Stomach (tissue), 9 donors: ENCODE measurements around the gene PDSS2. TPM values are rescaled to one million over a fixed set of nuclear protein-coding genes. Genes with fewer than 3 reads are reported as not detected.

ENCODE experiments used
- DNase-seq, 2 donors: peaks; one replicate each; pipeline versions ENCODE4 v3.0.0 to v3.0.0-alpha.2; 2013 to 2019
- H3K27ac ChIP-seq, 5 donors: fragments of 200-600 bp in 4 of 5; sonication (generic) in 4 of 5; one replicate each; pipeline ENCODE4 v1.5.1; 2013 to 2019; ENCODE audit warnings: mild to moderate bottlenecking in 1 of 5, moderate library complexity in 1 of 5
- H3K27me3 ChIP-seq, 3 donors: fragments of 200-600 bp; sonication (generic); one replicate each; pipeline ENCODE4 v1.5.1; 2017 to 2019; ENCODE audit warnings: mixed run types in 1 of 3
- H3K36me3 ChIP-seq, 4 donors: fragments of 200-600 bp; sonication (generic); 1 replicate in 3 of 4; 2 replicates in 1 of 4; pipeline ENCODE4 v1.5.1; 2016 to 2019
- H3K4me1 ChIP-seq, 4 donors: fragments of 200-600 bp; sonication (generic); one replicate each; pipeline ENCODE4 v1.5.1; 2016 to 2019
- H3K4me3 ChIP-seq, 4 donors: fragments of 200-600 bp; sonication (generic) in 3 of 4; one replicate each; pipeline ENCODE4 v1.5.1; 2016 to 2019; ENCODE audit warnings: mild to moderate bottlenecking in 1 of 4
- H3K9me3 ChIP-seq, 4 donors: fragments of 200-600 bp; sonication (generic); one replicate each; pipeline ENCODE4 v1.5.1; 2016 to 2019
- CTCF ChIP-seq, 7 experiments: fragments of 450-650 bp in 4 of 7; fragments of 200-600 bp in 3 of 7; sonication (generic) in 3 of 7; IDR thresholded peaks; one replicate each; pipeline ENCODE4 v1.5.1; 2016 to 2019; ENCODE audit warnings: antibody characterized with exemption in 7 of 7, control low read depth in 2 of 7, mild to moderate bottlenecking in 1 of 7
- EP300 ChIP-seq: sonication (generic); formaldehyde crosslinking; IDR thresholded peaks from one replicate; pipeline ENCODE4 v1.6.1; 2017; ENCODE audit warnings: antibody characterized with exemption
- POLR2A ChIP-seq, 4 donors: fragments of 450-650 bp; IDR thresholded peaks; one replicate each; pipeline ENCODE4 v1.6.1; 2016; ENCODE audit warnings: antibody characterized with exemption in 4 of 4, control low read depth in 2 of 4, mild to moderate bottlenecking in 1 of 4, moderate library complexity in 1 of 4
- POLR2AphosphoS5 ChIP-seq, 3 donors: sonication (generic); formaldehyde crosslinking; IDR thresholded peaks; one replicate each; pipeline ENCODE4 v1.6.1; 2016; ENCODE audit warnings: antibody characterized with exemption in 3 of 3
- WGBS, 5 donors: extraction: QIAGEN DNeasy Blood & Tissue Kit in 3 of 5; methylation state at CpG; one replicate each; pipeline versions ENCODE4 v1.1.5 to v1.1.7; 2013 to 2018; 5-methylcytosine and 5-hydroxymethylcytosine counted together
- intact Hi-C: fragments of 100-400 bp; cut with DNase I; formaldehyde crosslinking; loops from one replicate; pipeline ENCODE4 v1.15.1; 2023; ENCODE audit warnings: low total_unique reads
- polyA plus RNA-seq, 3 donors: library from polyadenylated mRNA; stranded (reverse); fragments of 200-250 nt; gene quantifications; one replicate each; pipeline ENCODE4 v1.2.3, GENCODE V29; 2013
- total RNA-seq, 5 donors: library from RNA; depleted of rRNA; stranded (reverse); fragments of >200 nt; gene quantifications; one replicate each; pipeline versions ENCODE4 v1.1.0 to v1.2.3, GENCODE V29; 2014 to 2016
- donor health status: healthy with polysubstance abuse.
- donor health status: Bipolar disorder and iron deficiency.
- donor health status: healthy.

The PDSS2 gene
- total and polyA plus RNA-seq, 8 donors = 4.5 to 26.1 (median 9.8) TPM; not detected in 1

DNA sequence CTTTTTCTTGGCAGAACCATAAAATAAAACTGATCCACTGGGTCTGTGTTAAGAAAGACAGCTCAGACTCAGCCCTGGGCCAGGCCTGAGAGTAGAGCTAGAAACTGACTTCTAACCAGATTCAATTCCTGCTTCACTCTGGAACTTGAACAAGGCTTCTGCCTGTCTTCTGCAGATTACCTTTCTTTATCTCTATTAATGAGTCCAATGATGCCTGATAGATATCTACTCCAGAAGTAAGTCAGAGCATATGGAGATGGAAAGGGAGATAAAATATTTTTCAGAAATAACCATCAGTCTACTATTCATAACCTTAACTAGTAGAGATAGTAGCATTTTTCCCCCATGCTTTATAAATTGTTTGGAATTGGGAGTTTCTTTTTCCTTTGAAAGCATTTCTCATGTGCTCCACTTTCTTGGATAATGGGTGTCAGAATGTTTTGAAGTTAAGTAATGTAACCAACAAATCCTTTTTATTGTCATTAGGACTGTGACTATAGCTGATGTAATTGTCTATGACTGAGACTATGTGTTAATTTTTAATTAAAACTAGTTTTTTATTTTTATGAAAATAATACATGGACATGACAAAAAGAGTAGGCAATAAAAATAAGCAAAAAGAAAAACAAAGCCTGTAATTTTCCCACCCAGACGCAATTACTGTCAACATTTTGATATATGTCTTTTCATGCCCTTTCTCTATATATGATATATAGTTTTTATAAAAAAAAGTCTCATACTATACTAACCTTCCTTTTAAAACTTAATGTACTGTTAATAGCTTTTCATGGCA, 37.7 kb upstream of the PDSS2 start:
- peaks cover 0 to 7% (median 0%) of the 10 kb centered on the region in 3 donors for H3K27me3 ChIP-seq
- no peak for DNase-seq
- peak overlapping the region in 2 of 5 donors; percentile 80 to 82 for H3K27ac ChIP-seq
- intact Hi-C loops = no loop called here
- no peak overlapping the region for H3K4me3 ChIP-seq
- no peaks in the 10 kb centered on the region for H3K9me3 ChIP-seq
- no peaks in the 10 kb centered on the region for H3K36me3 ChIP-seq
- 90 to 97% (median 93%) methylated on average over 1 of the region's 1 CpG for WGBS, 5 donors
- TF ChIP-seq POLR2AphosphoS5 (IDR thresholded peaks at IDR 0.05) (no peak), EP300 (no peak), POLR2A (IDR thresholded peaks at IDR 0.05) (no peak), CTCF (IDR thresholded peaks at IDR 0.05) (no peak)
- H3K4me1 ChIP-seq = peaks cover 23 to 69% (median 47%) of the 10 kb centered on the region in 4 donors

- DNase-seq = no peak
- intact Hi-C loops = no loop called here
- no peaks in the 10 kb centered on the region for H3K36me3 ChIP-seq
- H3K27me3 ChIP-seq = peaks cover 0 to 18% (median 4%) of the 10 kb centered on the region in 3 donors
- no peaks in the 10 kb centered on the region for H3K9me3 ChIP-seq
- H3K4me1 ChIP-seq = peaks cover 34 to 80% (median 58%) of the 10 kb centered on the region in 4 donors
- no peak overlapping the region for H3K4me3 ChIP-seq
- WGBS, 5 donors = 12 to 34% (median 29%) methylated on average over 2 of the region's 2 CpGs
- TF ChIP-seq CTCF (IDR thresholded peaks at IDR 0.05) (no peak), EP300 (no peak), POLR2A (IDR thresholded peaks at IDR 0.05) (no peak), POLR2AphosphoS5 (IDR thresholded peaks at IDR 0.05) (no peak)
- H3K27ac ChIP-seq = peak overlapping the region in 4 of 5 donors; percentile 35 to 82 (median 78)
Measured at GRCh38 chr6:107495971-107496370, 36.6 kb upstream of the PDSS2 start.

GRCh38 chr6:107495196-107495643, 35.9 kb upstream of the PDSS2 start:
- peak overlapping the region; percentile 35 to 82 (median 77) for H3K27ac ChIP-seq
- DNase-seq = peak in 1 of 2 donors; percentile 72
- H3K27me3 ChIP-seq = peaks cover 0 to 25% (median 11%) of the 10 kb centered on the region in 3 donors
- intact Hi-C loops = no loop called here
- no peak overlapping the region for H3K4me3 ChIP-seq
- H3K9me3 ChIP-seq = no peaks in the 10 kb centered on the region
- peaks cover 39 to 85% (median 64%) of the 10 kb centered on the region in 4 donors for H3K4me1 ChIP-seq
- no peaks in the 10 kb centered on the region for H3K36me3 ChIP-seq
- TF ChIP-seq CTCF (IDR thresholded peaks at IDR 0.05) (no peak), POLR2AphosphoS5 (IDR thresholded peaks at IDR 0.05) (peak in 1 of 3 donors; percentile 14)
- 2 to 31% (median 8%) methylated on average over 7 of the region's 7 CpGs for WGBS, 5 donors

DNA sequence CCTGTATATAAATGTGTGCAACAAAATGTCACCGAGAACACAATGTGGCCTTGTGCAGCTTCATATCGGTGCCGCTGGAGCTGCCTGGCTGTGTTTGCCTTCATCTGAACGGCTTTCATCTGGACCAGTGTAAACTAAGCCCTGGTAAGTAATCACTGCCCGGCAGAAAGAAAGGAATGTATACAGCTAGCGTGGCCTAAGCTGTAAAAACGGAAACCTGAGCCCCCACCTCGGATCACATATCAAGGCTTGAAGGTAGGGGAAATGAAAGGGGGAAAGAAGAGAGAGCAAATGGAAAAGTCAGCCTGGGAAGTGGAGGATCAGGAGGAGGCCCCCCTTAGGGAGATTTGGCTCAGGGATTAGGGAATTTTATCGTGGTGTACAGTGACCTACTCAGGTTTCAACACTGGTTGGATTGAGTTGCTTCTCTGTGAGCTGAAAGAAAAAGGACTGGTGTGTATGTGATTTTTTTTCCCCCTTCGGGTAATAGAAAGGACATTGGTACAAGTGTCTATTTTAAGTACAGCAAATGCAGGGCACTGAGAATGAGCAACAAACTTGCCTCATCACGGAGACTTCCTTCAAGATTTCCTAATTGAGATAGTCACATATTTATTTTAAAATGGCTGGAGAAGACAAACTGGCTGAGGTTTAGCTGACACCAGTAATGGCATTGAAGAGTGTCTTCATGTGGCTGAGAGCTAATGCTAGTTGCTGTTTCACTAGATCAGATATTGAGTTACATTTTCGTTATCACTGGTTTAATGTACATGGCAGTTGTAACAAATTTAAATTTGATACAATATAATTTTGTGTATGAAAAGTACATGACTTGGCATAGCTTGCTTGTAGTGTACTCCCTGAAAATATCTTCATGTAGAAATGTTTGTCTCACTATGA, 34.0 kb upstream of the PDSS2 start:
- DNase-seq = peak; percentile 57 to 82
- Histone ChIP-seq H3K36me3 (no peaks in the 10 kb centered on the region), H3K4me3 (peak overlapping the region; percentile 23 to 94 (median 78)), H3K27ac (peak overlapping the region; percentile 5 to 82 (median 77)), H3K27me3 (peaks cover 0 to 40% (median 13%) of the 10 kb centered on the region in 3 donors), H3K9me3 (no peaks in the 10 kb centered on the region), H3K4me1 (peaks cover 47 to 87% (median 71%) of the 10 kb centered on the region in 4 donors)
- TF ChIP-seq EP300 (no peak), POLR2A (IDR thresholded peaks at IDR 0.05) (no peak), CTCF (IDR thresholded peaks at IDR 0.05) (no peak), POLR2AphosphoS5 (IDR thresholded peaks at IDR 0.05) (no peak)
- intact Hi-C loops = no loop called here
- WGBS, 5 donors = 14 to 28% (median 21%) methylated on average over 12 of the region's 12 CpGs
